GM04504 (cell line): ENCODE results near the gene KRTAP20-4.

Source experiments
- DNase-seq: peaks from one replicate; pipeline ENCODE4 v3.0.0-alpha.2; 2012; ENCODE audit warnings: low read depth

Gene KRTAP20-4

DNA sequence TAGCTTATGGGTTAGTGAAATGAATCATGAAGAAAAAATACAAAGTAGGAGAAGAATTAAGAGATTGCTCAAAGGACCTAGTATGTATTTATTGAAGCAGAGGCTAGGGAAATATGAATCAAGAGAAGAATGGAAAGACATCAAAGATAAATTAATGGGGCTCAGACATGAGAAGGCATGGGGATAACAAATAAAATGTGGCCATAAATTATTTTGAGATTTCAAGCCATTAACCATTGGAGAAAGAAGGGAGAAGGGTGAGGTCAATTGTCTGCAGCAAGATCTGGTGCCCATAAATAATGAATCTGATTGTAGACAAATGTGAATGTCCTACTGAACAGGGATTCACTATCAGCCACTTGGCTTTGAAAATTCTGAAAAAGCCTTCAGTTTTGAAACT is 32.5 kb downstream of the KRTAP20-4 start:
- no peak for DNase-seq

DNA sequence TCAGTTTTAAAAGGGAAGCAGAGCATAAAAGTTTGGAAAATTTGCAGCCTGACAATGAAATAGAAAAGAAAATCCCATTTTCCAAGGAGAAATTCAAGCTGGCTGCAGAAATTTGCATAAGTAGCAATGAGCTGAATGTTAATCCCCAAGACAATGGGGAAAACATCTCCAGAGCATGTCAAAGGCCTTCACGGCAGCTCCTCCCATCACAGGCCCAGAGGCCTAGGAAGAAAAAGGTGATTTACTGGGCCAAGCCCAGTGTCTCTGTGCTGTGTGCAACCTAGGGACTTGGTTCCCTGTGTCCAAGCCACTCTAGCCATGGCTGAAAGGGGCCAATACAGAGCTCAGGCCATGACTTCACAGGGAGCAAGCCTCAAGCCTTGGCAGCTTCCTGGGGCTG is 48.3 kb downstream of the KRTAP20-4 start:
- no peak for DNase-seq
